Measurements from ENCODE around the gene ZBTB3. TPM values are rescaled to one million over a fixed set of nuclear protein-coding genes. Genes with fewer than 3 reads are reported as not detected.

Gene ZBTB3
- total RNA-seq, 1 donor from 2014 or later: 19.9 TPM

DNA sequence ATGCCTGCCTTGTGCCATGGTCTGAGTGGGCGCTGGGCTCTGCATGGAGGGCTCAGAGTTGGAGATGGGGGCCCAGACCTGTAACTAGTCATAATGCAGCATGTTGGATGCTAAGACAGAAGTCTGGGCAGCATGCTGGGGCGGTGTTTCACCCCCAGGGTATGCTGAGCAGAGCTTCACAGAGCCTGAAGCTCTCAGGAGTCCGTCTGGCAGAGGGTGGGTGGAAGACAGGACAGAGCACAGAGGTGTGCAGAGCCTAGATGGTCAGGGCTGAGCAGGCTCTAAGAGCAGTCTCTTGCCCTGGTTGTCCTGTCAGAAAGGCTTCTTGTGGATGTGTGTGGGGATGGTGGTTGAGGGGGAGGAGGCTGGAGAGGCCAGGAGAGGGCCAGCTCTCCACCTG lies 24.5 kb upstream of the ZBTB3 start:
- intact Hi-C loops (cut with micrococcal nuclease): no loop called here
- POLR2A ChIA-PET: interaction anchor here (0.6 to 0.8 kb wide), 3 partner anchors 13 to 40 kb away, joined by 3 to 5 read pairs (median 3); partner anchors contain the start of gene ZBTB3

DNA sequence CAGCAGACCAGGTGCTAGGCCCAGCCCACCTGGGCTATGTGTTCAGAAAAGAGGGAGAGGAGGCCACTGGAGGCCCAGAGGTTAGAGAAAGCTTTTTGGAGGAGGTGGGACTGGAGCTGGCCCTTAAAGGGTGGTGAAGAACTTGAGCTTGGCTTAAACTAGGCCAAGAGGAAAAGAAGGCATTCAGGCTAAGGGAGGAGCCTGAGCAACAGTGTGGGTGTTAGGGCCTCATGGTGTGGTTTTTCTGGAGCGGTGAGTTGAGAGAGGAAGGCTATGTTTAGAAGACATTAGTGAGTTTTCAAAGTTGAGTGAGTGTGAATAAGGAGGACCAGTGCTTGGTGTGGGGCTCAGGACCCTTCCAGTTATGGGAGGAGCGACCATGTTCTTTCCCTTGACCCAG lies 23.4 kb upstream of the ZBTB3 start:
- POLR2A ChIA-PET: interaction anchor here (1.5 to 3.9 kb wide), 3 partner anchors 9 to 63 kb away, joined by 6 to 21 read pairs (median 19); partner anchors contain the start of genes WDR74 and ZBTB3
- Mint-ChIP-seq H3K4me1 (peaks cover 3% of the 10 kb centered on the region), H3K36me3 (ENCODE audit: low read depth) (peaks cover 48% of the 10 kb centered on the region), H3K27me3 (no peaks in the 10 kb centered on the region), H3K27ac (no peak overlapping the region), H3K9me3 (no peaks in the 10 kb centered on the region), H3K4me3 (no peak overlapping the region)
- intact Hi-C loops (cut with micrococcal nuclease): no loop called here
- TF ChIP-seq, protein P1, sequence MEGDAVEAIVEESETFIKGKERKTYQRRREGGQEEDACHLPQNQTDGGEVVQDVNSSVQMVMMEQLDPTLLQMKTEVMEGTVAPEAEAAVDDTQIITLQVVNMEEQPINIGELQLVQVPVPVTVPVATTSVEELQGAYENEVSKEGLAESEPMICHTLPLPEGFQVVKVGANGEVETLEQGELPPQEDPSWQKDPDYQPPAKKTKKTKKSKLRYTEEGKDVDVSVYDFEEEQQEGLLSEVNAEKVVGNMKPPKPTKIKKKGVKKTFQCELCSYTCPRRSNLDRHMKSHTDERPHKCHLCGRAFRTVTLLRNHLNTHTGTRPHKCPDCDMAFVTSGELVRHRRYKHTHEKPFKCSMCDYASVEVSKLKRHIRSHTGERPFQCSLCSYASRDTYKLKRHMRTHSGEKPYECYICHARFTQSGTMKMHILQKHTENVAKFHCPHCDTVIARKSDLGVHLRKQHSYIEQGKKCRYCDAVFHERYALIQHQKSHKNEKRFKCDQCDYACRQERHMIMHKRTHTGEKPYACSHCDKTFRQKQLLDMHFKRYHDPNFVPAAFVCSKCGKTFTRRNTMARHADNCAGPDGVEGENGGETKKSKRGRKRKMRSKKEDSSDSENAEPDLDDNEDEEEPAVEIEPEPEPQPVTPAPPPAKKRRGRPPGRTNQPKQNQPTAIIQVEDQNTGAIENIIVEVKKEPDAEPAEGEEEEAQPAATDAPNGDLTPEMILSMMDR (IDR thresholded peaks at IDR 0.05): no peak
- DNase-seq: no peak
- CTCF ChIA-PET: no interaction called here
- no peak for ATAC-seq (ENCODE audit: low read depth)

More for the DNA sequence above, 24.5 kb upstream of the ZBTB3 start:
- TF ChIP-seq, protein P1 (IDR thresholded peaks at IDR 0.05): no peak
- DNase-seq: no peak
- Mint-ChIP-seq H3K27ac (no peak overlapping the region), H3K4me3 (no peak overlapping the region), H3K4me1 (peaks cover 3% of the 10 kb centered on the region), H3K36me3 (ENCODE audit: low read depth) (peaks cover 57% of the 10 kb centered on the region), H3K9me3 (no peaks in the 10 kb centered on the region), H3K27me3 (no peaks in the 10 kb centered on the region)
- CTCF ChIA-PET: no interaction called here
- ATAC-seq (ENCODE audit: low read depth): no peak

DNA sequence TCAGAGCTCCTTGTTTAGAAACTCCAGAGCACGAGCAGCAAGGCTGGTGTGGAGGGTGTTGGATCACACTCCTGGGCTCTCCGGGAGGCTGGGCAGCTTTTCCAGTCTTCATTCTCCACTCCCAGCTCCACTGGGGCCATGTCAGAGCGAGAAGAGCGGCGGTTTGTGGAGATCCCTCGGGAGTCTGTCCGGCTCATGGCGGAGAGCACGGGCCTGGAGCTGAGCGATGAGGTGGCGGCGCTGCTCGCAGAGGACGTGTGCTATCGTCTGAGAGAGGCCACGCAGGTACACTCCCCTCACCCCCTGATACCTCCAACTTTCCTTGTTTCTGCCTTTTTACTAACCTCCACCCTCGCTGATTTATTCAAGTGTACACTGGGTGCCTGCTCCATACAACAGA lies 21.7 kb upstream of the ZBTB3 start:
- POLR2A ChIA-PET: interaction anchor here (0.6 to 3.9 kb wide), 7 partner anchors 10 to 80 kb away, joined by 3 to 21 read pairs (median 11); partner anchors contain the start of genes HNRNPUL2, POLR2G, TTC9C and WDR74
- CTCF ChIA-PET: interaction anchor here (7.5 kb wide), 1 partner anchor 11 kb away, joined by 45 read pairs; the partner anchor contains the start of gene TMEM179B
- H3K36me3 Mint-ChIP-seq (ENCODE audit: low read depth): peaks cover 50% of the 10 kb centered on the region
- DNase-seq: no peak
- peaks cover 16% of the 10 kb centered on the region for H3K4me1 Mint-ChIP-seq
- H3K9me3 Mint-ChIP-seq: no peaks in the 10 kb centered on the region
- H3K4me3 Mint-ChIP-seq: no peak overlapping the region
- no peak for ATAC-seq (ENCODE audit: low read depth)
- H3K27me3 Mint-ChIP-seq: no peaks in the 10 kb centered on the region
- intact Hi-C loops (cut with micrococcal nuclease): no loop called here
- H3K27ac Mint-ChIP-seq: no peak overlapping the region
- TF ChIP-seq, protein P1 (IDR thresholded peaks at IDR 0.05): no peak

DNA sequence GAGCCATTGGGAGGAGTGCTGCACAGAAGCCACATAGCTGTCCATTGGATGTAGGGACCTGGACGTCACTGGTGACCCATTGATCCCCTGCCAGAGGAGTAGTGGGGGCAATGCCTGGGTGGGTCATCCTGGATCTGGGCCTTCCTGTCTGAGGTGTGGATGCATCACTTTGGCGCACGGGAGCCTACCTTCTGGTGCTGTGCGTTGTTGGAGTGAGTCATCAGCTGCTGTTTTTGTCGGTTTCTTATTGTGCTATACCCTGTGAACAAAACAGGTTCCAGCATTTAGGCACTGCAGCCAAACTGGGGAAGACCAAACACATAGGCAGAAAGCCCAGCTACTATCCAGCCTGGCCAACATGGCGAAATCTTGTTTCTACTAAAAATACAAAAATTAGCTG lies 20.4 kb upstream of the ZBTB3 start:
- no peaks in the 10 kb centered on the region for H3K27me3 Mint-ChIP-seq
- CTCF ChIA-PET: interaction anchor here (0.5 to 7.5 kb wide), 2 partner anchors 12 to 93 kb away, joined by 3 to 45 read pairs; partner anchors contain the start of gene TMEM179B

More for the DNA sequence above, 20.4 kb upstream of the ZBTB3 start:
- ATAC-seq (ENCODE audit: low read depth) (no peak), DNase-seq (no peak)
- TF ChIP-seq, protein P1 (IDR thresholded peaks at IDR 0.05): no peak
- peaks cover 45% of the 10 kb centered on the region for H3K36me3 Mint-ChIP-seq (ENCODE audit: low read depth)
- no peaks in the 10 kb centered on the region for H3K9me3 Mint-ChIP-seq
- intact Hi-C loops (cut with micrococcal nuclease): no loop called here
- POLR2A ChIA-PET: interaction anchor here (1.1 to 3.9 kb wide), 6 partner anchors 11 to 81 kb away, joined by 3 to 21 read pairs (median 12); partner anchors contain the start of genes HNRNPUL2, POLR2G, TTC9C and WDR74
- H3K4me1 Mint-ChIP-seq: peaks cover 28% of the 10 kb centered on the region
- no peak overlapping the region for H3K27ac Mint-ChIP-seq
- no peak overlapping the region for H3K4me3 Mint-ChIP-seq
